ENCODE results near the gene ZFHX3.

Gene ZFHX3

GRCh38 chr16:72950669-72951068 lies 97.3 kb downstream of the ZFHX3 start:
- no peak for DNase-seq (ENCODE audit: low spot score)

GRCh38 chr16:72948238-72948829 lies 99.6 kb downstream of the ZFHX3 start:
- no peak for DNase-seq (ENCODE audit: low spot score)

GRCh38 chr16:72947379-72948237 lies 100.3 kb downstream of the ZFHX3 start:
- DNase-seq (ENCODE audit: low spot score), result no peak

GRCh38 chr16:72946474-72947194 lies 101.3 kb downstream of the ZFHX3 start:
- DNase-seq (ENCODE audit: low spot score), result no peak

GRCh38 chr16:72946063-72946462 lies 101.9 kb downstream of the ZFHX3 start:
- DNase-seq (ENCODE audit: low spot score), result no peak

- no peak for DNase-seq (ENCODE audit: low spot score)
Observed at GRCh38 chr16:72945611-72946010, 102.3 kb downstream of the ZFHX3 start.

GRCh38 chr16:72944757-72945485 lies 103.0 kb downstream of the ZFHX3 start:
- DNase-seq (ENCODE audit: low spot score), result no peak

- no peak for DNase-seq (ENCODE audit: low spot score)
Observed at GRCh38 chr16:72942021-72942420, 105.9 kb downstream of the ZFHX3 start.

GRCh38 chr16:72940886-72941285 lies 107.0 kb downstream of the ZFHX3 start:
- no peak for DNase-seq (ENCODE audit: low spot score)

GRCh38 chr16:72939247-72939646 lies 108.7 kb downstream of the ZFHX3 start:
- no peak for DNase-seq (ENCODE audit: low spot score)

GRCh38 chr16:72938795-72939164 lies 109.1 kb downstream of the ZFHX3 start:
- no peak for DNase-seq (ENCODE audit: low spot score)

GRCh38 chr16:72937916-72938794 lies 109.8 kb downstream of the ZFHX3 start:
- DNase-seq (ENCODE audit: low spot score), result no peak

- no peak for DNase-seq (ENCODE audit: low spot score)
Observed at GRCh38 chr16:72937360-72937759, 110.6 kb downstream of the ZFHX3 start.

- no peak for DNase-seq (ENCODE audit: low spot score)
Observed at GRCh38 chr16:72936408-72936807, 111.5 kb downstream of the ZFHX3 start.

- DNase-seq (ENCODE audit: low spot score), result no peak
Observed at GRCh38 chr16:72935896-72936295, 112.0 kb downstream of the ZFHX3 start.

- no peak for DNase-seq (ENCODE audit: low spot score)
Observed at GRCh38 chr16:72934636-72935403, 113.1 kb downstream of the ZFHX3 start.

- no peak for DNase-seq (ENCODE audit: low spot score)
Observed at GRCh38 chr16:72932677-72933335, 115.1 kb downstream of the ZFHX3 start.

GRCh38 chr16:72932050-72932449 lies 115.9 kb downstream of the ZFHX3 start:
- no peak for DNase-seq (ENCODE audit: low spot score)

GRCh38 chr16:72930396-72930795 lies 117.5 kb downstream of the ZFHX3 start:
- no peak for DNase-seq (ENCODE audit: low spot score)
